Liver (tissue), 9 donors: Measurements from ENCODE around the gene AREG. TPM values are rescaled to one million over a fixed set of nuclear protein-coding genes. Genes with fewer than 3 reads are reported as not detected.

ENCODE experiments used
- DNase-seq: peaks from one replicate; pipeline ENCODE4 v3.0.0-alpha.2; 2017; ENCODE audit warnings: low spot score
- H3K27ac ChIP-seq, 2 donors: one replicate each; pipeline ENCODE4 v1.7.0; 2013; ENCODE audit warnings: inconsistent platforms in 2 of 2, low read length in 2 of 2, control low read depth in 1 of 2, low read depth in 1 of 2, mild to moderate bottlenecking in 1 of 2
- H3K27me3 ChIP-seq, 4 donors: one replicate each; pipeline versions ENCODE4 v1.6.1 to v1.7.0; 2013; ENCODE audit warnings: low read length in 3 of 4, inconsistent platforms in 1 of 4, mild to moderate bottlenecking in 1 of 4, moderate library complexity in 1 of 4; ENCODE audit not compliant: control insufficient read depth in 4 of 4, insufficient read depth in 4 of 4
- H3K36me3 ChIP-seq, 4 donors: one replicate each; pipeline versions ENCODE4 v1.6.1 to v1.7.0; 2013; ENCODE audit warnings: low read length in 3 of 4, mild to moderate bottlenecking in 3 of 4, low read depth in 1 of 4, moderate library complexity in 1 of 4; ENCODE audit not compliant: control insufficient read depth in 4 of 4, insufficient read depth in 3 of 4
- H3K4me1 ChIP-seq, 4 donors: one replicate each; pipeline versions ENCODE4 v1.6.1 to v1.7.0; 2013; ENCODE audit warnings: low read length in 3 of 4, mild to moderate bottlenecking in 3 of 4, moderate library complexity in 1 of 4; ENCODE audit not compliant: control insufficient read depth in 4 of 4, insufficient read depth in 4 of 4
- H3K4me3 ChIP-seq, 3 donors: one replicate each; pipeline versions ENCODE4 v1.6.1 to v1.7.0; 2013; ENCODE audit warnings: low read length in 3 of 3, control low read depth in 1 of 3, low read depth in 1 of 3, mild to moderate bottlenecking in 1 of 3
- H3K9ac ChIP-seq, 2 donors: one replicate each; pipeline ENCODE4 v1.7.0; 2013; ENCODE audit warnings: low read length in 2 of 2, mild to moderate bottlenecking in 2 of 2, moderate library complexity in 2 of 2, control low read depth in 1 of 2, low read depth in 1 of 2
- H3K9me3 ChIP-seq, 4 donors: one replicate each; pipeline versions ENCODE4 v1.6.1 to v1.7.0; 2013; ENCODE audit warnings: low read length in 3 of 4; ENCODE audit not compliant: control insufficient read depth in 4 of 4
- EGR1 ChIP-seq, 2 donors: IDR thresholded peaks; 2 replicates each; pipeline ENCODE4 v1.6.1; 2016 to 2018; ENCODE audit warnings: antibody characterized with exemption in 2 of 2, low read depth in 2 of 2
- FOXA1 ChIP-seq: IDR thresholded peaks from 2 replicates; pipeline ENCODE4 v1.6.1; 2016; ENCODE audit warnings: antibody characterized with exemption
- FOXA2 ChIP-seq: IDR thresholded peaks from 2 replicates; pipeline ENCODE4 v1.6.1; 2016; ENCODE audit warnings: antibody characterized with exemption
- GABPA ChIP-seq, 2 donors: IDR thresholded peaks in 1 of 2; conservative IDR thresholded peaks in 1 of 2; 2 replicates each; pipeline ENCODE4 v1.6.1; 2016; ENCODE audit warnings: antibody characterized with exemption in 2 of 2, mild to moderate bottlenecking in 1 of 2, moderate library complexity in 1 of 2
- HNF4A ChIP-seq, 2 donors: conservative IDR thresholded peaks; 2 replicates each; pipeline ENCODE4 v1.6.1; 2016; ENCODE audit warnings: antibody characterized with exemption in 2 of 2, mild to moderate bottlenecking in 2 of 2
- HNF4G ChIP-seq: IDR thresholded peaks from 2 replicates; pipeline ENCODE4 v1.6.1; 2016; ENCODE audit warnings: antibody characterized with exemption
- JUND ChIP-seq, 2 donors: IDR thresholded peaks; 2 replicates each; pipeline ENCODE4 v1.6.1; 2016; ENCODE audit warnings: antibody characterized with exemption in 2 of 2
- NR2F2 ChIP-seq: IDR thresholded peaks from 2 replicates; pipeline ENCODE4 v1.6.1; 2016; ENCODE audit warnings: antibody characterized with exemption
- RAD21 ChIP-seq, 2 donors: IDR thresholded peaks; 2 replicates each; pipeline ENCODE4 v1.6.1; 2016; ENCODE audit warnings: antibody characterized with exemption in 2 of 2, mild to moderate bottlenecking in 2 of 2
- RXRA ChIP-seq, 2 donors: IDR thresholded peaks; 2 replicates each; pipeline ENCODE4 v1.6.1; 2017 to 2018; ENCODE audit warnings: antibody characterized with exemption in 2 of 2, mild to moderate bottlenecking in 1 of 2
- SP1 ChIP-seq: IDR thresholded peaks from 2 replicates; pipeline ENCODE4 v1.6.1; 2018; ENCODE audit warnings: antibody characterized with exemption, mild to moderate bottlenecking
- TAF1 ChIP-seq: conservative IDR thresholded peaks from 2 replicates; pipeline ENCODE4 v1.6.1; 2016; ENCODE audit warnings: antibody characterized with exemption, mild to moderate bottlenecking
- YY1 ChIP-seq: IDR thresholded peaks from 2 replicates; pipeline ENCODE4 v1.6.1; 2016; ENCODE audit warnings: antibody characterized with exemption, mild to moderate bottlenecking
- WGBS: extraction: QIAGEN DNeasy Blood & Tissue Kit; methylation state at CpG from one replicate; pipeline ENCODE4 v1.1.7; 2013; 5-methylcytosine and 5-hydroxymethylcytosine counted together
- polyA plus RNA-seq, 2 donors: library from polyadenylated mRNA; stranded (reverse) in 1 of 2; unstranded in 1 of 2; fragments of 200-250 nt in 1 of 2; fragments of >200 nt in 1 of 2; fragmentation: Nextera tagmentation in 1 of 2; extraction: Ambion mirVana in 1 of 2; gene quantifications; one replicate each; pipeline versions ENCODE4 v1.2.1 to v1.2.3, GENCODE V29; 2013 to 2015
- total RNA-seq, 2 donors: library from RNA; depleted of rRNA; stranded (reverse); fragments of >200 nt; gene quantifications; one replicate each; pipeline ENCODE4 v1.2.3, GENCODE V29; 2014
- TF ChIP-seq, protein P1 (sequence below): IDR thresholded peaks from 2 replicates; pipeline ENCODE4 v1.6.1; 2016; ENCODE audit warnings: antibody characterized with exemption
- TF ChIP-seq, protein P2 (sequence below): IDR thresholded peaks from 2 replicates; pipeline ENCODE4 v1.6.1; 2016; ENCODE audit warnings: antibody characterized with exemption, mild to moderate bottlenecking
- TF ChIP-seq, protein P3 (sequence below): IDR thresholded peaks from 2 replicates; pipeline ENCODE4 v1.6.1; 2016; ENCODE audit warnings: antibody characterized with exemption
- TF ChIP-seq, protein P4 (sequence below): fragments of 150-350 bp; IDR thresholded peaks from 2 replicates; pipeline ENCODE4 v1.5.1; 2017; ENCODE audit warnings: improper control_type of control experiment, low read depth, low read length; ENCODE audit not compliant: missing input control
- TF ChIP-seq, protein P5 (sequence below): IDR thresholded peaks from 2 replicates; pipeline ENCODE4 v1.6.1; 2016; ENCODE audit warnings: antibody characterized with exemption
- donor health status: healthy.
- donor health status: healthy.
- donor health status: healthy.
- donor health status: healthy.
- donor health status: healthy.

Gene AREG
- total and polyA plus RNA-seq, 4 donors: 0.06 to 0.71 TPM; not detected in 2

DNA sequence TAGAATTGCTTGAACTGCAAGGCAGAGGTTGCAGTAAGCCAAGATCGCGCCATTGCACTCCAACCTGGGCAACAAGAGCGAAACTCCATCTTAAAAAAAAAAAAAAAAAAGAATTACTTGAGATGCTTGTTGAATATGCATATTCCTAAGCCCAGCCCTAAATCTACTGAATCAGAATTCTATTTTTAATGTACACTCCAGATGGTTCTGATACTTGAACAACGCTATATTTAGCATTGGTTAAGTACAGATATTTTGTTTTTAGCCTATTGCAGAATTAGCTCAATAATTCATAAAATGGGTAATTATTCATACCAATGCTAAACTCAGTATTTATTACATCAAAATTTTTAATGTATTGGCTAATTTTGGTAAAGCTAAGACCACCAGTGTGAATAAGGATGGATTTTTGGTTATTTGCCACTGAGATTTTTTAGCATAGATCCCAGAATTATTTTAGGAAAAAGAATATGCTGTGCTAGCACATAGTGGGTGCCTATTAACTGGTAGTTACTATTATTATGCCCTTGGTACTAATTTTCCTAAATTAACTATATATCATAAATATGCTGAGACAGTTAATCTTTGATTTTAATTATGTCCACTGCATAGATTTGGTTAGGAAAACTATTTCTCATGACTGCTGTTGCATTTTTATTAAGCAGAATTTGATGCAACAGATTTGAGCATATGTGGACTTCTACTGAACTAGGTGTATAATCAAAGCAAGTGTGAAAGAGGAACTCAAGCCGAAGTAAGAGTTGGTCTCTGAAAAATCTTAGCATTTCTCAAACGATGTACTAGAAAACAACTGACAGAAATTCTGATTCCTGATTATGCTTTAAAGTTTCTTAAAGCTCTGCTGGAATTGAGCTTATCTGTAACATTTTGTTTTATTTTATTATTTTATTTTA is 9.2 kb downstream of the AREG start:
- Histone ChIP-seq H3K4me3 (no peak overlapping the region), H3K9ac (no peak overlapping the region), H3K27ac (no peak overlapping the region), H3K36me3 (no peaks in the 10 kb centered on the region), H3K27me3 (peaks cover 0 to 5% (median 0%) of the 10 kb centered on the region in 4 donors), H3K4me1 (no peaks in the 10 kb centered on the region), H3K9me3 (no peaks in the 10 kb centered on the region)
- TF ChIP-seq JUND (IDR thresholded peaks at IDR 0.05) (no peak), GABPA (IDR thresholded peaks at IDR 0.05 in 1 of 2, conservative IDR thresholded peaks at IDR 0.05 in 1 of 2) (no peak), RAD21 (IDR thresholded peaks at IDR 0.05) (no peak), NR2F2 (no peak), RXRA (IDR thresholded peaks at IDR 0.05) (no peak), YY1 (no peak), SP1 (no peak), EGR1 (IDR thresholded peaks at IDR 0.05; ENCODE audit: low read depth in 2 of 2) (no peak), TAF1 (no peak), FOXA2 (no peak), HNF4G (no peak), FOXA1 (no peak), HNF4A (conservative IDR thresholded peaks at IDR 0.05) (no peak)
- TF ChIP-seq, protein P1, sequence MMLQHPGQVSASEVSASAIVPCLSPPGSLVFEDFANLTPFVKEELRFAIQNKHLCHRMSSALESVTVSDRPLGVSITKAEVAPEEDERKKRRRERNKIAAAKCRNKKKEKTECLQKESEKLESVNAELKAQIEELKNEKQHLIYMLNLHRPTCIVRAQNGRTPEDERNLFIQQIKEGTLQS: no peak
- TF ChIP-seq, protein P2, sequence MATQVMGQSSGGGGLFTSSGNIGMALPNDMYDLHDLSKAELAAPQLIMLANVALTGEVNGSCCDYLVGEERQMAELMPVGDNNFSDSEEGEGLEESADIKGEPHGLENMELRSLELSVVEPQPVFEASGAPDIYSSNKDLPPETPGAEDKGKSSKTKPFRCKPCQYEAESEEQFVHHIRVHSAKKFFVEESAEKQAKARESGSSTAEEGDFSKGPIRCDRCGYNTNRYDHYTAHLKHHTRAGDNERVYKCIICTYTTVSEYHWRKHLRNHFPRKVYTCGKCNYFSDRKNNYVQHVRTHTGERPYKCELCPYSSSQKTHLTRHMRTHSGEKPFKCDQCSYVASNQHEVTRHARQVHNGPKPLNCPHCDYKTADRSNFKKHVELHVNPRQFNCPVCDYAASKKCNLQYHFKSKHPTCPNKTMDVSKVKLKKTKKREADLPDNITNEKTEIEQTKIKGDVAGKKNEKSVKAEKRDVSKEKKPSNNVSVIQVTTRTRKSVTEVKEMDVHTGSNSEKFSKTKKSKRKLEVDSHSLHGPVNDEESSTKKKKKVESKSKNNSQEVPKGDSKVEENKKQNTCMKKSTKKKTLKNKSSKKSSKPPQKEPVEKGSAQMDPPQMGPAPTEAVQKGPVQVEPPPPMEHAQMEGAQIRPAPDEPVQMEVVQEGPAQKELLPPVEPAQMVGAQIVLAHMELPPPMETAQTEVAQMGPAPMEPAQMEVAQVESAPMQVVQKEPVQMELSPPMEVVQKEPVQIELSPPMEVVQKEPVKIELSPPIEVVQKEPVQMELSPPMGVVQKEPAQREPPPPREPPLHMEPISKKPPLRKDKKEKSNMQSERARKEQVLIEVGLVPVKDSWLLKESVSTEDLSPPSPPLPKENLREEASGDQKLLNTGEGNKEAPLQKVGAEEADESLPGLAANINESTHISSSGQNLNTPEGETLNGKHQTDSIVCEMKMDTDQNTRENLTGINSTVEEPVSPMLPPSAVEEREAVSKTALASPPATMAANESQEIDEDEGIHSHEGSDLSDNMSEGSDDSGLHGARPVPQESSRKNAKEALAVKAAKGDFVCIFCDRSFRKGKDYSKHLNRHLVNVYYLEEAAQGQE: no peak
- TF ChIP-seq, protein P3, sequence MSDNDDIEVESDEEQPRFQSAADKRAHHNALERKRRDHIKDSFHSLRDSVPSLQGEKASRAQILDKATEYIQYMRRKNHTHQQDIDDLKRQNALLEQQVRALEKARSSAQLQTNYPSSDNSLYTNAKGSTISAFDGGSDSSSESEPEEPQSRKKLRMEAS: no peak
- TF ChIP-seq, protein P4, sequence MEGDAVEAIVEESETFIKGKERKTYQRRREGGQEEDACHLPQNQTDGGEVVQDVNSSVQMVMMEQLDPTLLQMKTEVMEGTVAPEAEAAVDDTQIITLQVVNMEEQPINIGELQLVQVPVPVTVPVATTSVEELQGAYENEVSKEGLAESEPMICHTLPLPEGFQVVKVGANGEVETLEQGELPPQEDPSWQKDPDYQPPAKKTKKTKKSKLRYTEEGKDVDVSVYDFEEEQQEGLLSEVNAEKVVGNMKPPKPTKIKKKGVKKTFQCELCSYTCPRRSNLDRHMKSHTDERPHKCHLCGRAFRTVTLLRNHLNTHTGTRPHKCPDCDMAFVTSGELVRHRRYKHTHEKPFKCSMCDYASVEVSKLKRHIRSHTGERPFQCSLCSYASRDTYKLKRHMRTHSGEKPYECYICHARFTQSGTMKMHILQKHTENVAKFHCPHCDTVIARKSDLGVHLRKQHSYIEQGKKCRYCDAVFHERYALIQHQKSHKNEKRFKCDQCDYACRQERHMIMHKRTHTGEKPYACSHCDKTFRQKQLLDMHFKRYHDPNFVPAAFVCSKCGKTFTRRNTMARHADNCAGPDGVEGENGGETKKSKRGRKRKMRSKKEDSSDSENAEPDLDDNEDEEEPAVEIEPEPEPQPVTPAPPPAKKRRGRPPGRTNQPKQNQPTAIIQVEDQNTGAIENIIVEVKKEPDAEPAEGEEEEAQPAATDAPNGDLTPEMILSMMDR: no peak
- TF ChIP-seq, protein P5, sequence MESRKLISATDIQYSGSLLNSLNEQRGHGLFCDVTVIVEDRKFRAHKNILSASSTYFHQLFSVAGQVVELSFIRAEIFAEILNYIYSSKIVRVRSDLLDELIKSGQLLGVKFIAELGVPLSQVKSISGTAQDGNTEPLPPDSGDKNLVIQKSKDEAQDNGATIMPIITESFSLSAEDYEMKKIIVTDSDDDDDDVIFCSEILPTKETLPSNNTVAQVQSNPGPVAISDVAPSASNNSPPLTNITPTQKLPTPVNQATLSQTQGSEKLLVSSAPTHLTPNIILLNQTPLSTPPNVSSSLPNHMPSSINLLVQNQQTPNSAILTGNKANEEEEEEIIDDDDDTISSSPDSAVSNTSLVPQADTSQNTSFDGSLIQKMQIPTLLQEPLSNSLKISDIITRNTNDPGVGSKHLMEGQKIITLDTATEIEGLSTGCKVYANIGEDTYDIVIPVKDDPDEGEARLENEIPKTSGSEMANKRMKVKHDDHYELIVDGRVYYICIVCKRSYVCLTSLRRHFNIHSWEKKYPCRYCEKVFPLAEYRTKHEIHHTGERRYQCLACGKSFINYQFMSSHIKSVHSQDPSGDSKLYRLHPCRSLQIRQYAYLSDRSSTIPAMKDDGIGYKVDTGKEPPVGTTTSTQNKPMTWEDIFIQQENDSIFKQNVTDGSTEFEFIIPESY: no peak
- DNase-seq: no peak
- WGBS: 93% methylated on average over 6 of the region's 6 CpGs
